CMK (cell line): Measurements from ENCODE around the gene TMIE.

Experiments
- DNase-seq: peaks from one replicate; pipeline ENCODE4 v3.0.0-alpha.2; 2010; ENCODE audit warnings: low read depth

TMIE gene

GRCh38 chr3:46708401-46709156 is 7.4 kb downstream of the TMIE start:
- no peak for DNase-seq

DNA sequence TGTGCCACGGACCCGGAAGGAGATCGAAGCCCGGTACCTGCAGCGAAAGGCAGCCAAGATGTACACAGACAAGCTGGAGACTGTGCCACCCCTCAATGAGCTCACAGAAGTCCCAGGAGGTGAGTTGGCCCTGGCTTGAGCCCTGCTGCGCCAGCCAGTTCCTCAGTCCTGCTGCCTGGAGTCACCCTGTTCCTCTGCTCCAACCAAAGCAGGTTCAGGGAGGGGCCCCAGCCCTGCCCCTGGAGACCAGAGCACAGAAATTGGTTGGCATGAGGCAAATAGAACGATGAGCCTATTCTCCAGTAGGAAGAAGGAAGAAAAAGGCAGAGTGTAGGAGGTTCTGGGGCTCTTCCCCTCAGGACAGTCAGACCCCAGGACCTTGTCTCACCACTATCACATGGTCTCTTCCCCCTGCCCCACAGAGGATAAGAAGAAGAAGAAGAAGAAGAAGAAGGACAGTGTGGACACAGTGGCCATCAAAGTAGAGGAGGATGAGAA is 8.0 kb downstream of the TMIE start:
- DNase-seq, result no peak

- no peak for DNase-seq
These were observed 8.5 kb downstream of the TMIE start for GRCh38 chr3:46709721-46710120.

DNA sequence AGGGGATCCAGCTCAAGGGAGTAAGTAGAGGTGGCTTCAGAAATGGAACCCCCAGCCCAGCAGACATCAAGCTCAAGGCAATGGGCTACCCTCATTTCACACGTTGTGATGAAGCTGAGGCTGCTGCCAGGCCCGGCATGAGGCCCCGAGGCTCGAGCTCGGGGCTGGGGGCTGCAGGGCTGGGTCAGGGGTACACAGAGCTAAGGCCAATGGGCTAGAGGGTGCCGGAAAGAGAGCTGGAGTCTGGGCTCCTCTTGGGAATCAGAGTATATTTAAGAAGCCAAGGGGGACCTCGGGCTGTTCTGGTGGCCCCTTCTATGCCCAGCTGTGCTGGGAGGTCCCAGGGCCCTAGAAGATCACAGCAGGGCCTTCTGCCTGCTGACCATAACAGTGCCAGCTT is 9.0 kb downstream of the TMIE start:
- no peak for DNase-seq

DNA sequence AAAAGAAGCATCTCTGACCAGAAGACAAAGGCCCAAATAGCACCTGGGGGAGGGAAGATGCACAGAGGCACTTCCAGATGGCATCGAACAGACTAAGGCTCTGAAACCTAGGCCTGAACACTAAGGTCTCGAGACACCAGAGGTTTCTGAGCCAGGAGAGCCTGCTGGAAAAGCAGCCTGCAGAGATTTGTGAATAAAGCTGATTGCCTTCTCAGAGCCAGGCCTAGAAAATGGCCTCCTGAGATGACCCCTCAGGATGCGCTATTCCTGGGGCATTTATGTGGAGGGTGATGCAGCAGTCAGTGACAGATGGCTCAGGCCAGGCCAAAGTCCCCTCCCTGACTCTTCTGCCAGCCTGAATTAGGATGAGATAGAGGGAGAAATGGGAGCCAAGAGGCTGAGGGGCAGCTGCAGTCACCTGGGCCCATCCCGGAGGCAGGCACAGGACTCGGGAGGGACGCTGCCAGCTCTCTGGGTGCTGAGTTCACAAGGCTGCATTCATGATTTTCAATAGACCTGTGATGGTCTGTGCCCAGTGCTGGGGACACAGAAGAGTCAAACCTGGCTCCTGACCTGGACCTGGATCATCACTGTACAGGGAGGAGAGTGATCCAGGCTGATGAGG is 9.6 kb downstream of the TMIE start:
- DNase-seq, result no peak

DNA sequence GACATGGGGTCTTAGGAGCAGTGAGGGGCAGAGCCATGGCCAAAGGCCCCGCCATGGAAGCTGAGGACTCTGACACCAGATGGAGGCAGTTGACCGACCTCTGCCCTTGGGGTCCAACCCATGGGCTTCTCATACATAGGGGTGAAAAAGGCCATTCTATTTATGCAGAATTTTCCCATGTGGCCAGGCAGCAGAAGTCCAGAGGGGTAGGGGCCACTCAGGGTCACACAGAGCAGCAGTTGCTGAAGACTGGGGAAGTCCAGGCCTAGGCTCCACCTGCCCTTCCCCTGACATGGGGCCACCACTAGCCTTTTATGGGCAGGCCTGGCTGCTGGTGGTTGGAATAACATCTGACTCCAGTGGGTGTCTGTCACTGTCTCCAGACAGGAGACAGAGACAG is 10.1 kb downstream of the TMIE start:
- DNase-seq, result no peak

- DNase-seq, result no peak
These were observed 10.6 kb downstream of the TMIE start for GRCh38 chr3:46711760-46712159.

DNA sequence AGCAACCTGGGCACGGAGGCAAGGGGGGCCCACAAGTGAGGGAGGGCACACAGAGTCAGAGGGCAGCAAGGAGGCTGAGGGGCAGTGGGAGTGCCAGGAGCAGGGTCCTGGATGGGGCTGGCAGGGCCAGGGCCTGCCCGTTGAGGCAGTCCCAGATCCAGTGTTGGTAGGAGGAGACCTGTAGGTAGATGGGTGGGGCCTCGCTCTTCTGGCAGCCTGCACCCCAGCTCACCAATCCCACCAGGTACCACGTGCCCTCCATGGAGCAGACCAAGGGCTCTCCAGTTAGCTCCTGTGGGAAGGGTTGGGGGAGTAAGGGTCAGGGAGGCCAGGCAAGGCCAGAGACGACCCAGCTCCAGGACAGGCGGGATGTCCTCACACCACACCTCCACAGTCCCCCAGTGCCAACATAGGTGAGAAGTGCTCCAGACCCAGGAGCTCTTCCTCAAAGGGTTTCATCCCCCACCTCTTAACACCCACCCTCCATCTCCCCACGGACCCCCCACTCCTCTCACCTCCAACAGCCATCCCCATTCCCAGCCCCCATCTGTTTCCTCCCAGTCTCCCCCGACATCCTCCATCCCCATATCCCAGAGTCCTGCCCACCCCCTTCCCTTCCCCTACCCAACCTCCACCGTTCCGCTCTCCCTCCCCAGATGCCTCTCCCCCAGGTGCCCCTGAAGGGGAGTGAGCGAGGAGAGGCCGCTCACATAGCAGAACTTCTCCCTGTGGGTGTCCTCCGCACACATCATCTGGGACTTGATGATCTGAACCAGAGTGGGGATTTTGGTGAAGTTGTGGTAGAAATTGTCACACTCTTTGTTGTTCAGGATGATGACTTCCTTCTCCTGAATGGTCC is 11.2 kb downstream of the TMIE start:
- DNase-seq, result no peak

DNA sequence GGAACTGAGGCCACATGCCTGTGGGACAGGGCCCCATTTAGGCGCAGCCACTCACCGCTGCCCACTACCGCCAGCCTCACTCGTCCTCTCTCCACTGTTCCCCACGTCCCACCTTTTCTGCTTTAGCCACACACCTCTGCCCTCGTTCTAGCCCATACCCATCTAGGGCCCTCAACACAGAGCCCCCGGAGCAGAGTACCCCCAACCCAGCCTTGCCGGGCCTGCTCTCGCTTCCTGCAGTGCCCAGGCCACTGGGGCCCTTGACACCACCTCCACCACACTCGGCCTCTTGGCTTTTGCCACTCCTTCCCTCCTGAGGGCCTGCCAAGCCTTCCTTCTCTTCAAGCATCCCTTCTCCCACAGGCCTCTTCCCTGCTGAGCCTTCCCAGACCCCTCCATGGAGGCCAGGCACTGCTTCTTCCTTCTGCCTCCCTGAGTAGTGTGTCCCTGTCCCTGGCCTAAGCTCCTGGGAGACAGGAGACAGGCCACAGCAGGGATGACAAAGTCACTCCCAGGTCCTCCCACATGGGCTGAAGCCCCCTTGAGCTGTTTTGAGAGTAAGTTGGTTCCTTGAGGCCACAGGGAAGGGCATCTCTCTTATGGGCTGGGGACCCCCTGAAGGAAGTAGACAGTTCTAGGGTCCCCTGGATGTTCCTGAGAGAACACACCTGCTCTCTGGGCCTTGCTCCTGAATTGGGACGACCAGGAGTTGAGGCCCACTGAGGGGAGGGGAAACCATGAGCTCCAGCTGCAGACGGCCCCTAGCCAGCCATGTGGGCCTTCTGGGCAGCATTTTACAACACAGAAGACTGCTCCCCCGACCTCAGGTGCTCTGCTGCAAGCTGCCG is 12.1 kb downstream of the TMIE start:
- DNase-seq, result no peak

DNA sequence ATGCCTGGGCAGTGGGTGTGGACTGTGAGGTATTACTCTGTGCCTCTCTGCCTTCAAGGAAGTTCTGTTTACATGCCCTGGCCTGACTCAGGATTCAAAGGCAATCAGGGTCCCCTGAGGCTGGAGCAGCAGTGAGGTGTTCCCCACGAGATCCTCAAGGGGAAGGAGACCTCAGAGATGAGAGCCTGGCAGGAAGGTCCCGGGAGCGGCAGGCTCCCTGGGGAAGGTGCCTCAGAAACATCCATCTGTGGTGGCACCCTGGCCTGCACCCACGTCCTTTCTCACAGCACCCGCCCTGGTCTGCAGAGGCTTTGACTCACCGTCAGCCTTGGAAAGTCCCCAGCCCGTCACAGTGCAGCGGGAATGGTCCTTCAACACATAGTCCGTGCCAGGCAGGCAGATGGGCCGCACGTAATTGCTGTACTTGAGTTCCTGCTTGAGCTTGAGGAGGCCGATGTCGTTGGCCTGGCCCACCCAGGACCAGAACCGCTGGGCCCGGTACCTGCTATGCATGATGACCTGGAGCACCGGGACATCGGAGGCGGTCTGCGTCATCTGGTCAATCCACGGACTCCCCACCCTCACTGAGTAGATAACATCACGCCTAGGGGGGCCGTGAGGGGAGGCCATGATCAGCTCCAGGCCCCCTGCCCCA is 12.8 kb downstream of the TMIE start:
- no peak for DNase-seq

GRCh38 chr3:46714728-46715506 is 13.7 kb downstream of the TMIE start:
- no peak for DNase-seq

DNA sequence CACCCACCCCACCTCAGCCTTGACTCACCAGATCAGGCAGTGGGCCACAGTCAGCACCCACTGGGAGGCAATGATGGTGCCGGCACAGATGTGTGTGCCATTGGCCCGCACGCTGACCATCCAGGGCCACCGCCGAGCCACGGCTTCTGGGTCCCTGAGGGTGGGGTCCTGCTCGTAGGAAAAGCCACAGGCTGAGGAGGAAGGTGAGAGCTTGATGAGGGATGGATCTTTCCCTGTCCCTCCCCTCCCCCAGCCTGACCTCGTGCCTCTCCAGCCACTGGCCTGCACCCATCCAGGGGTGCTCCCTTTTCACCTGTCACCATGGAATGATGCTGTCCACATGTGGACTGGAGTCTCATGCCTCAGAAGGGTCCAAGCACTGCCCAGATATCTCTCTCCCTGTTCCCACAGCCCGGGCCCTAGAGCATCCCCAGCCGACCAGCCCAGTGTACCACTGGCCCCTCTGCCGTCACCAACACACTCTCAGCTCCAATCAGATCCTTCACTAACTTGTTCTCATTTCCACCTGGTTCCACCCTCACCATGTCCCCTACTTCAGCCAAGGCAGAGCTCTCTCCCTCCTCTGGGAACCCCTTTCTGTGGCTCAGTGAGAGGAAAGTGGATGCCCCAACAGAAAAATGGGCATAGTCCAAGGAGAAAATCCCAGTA is 14.4 kb downstream of the TMIE start:
- no peak for DNase-seq

- DNase-seq, result no peak
These were observed 15.6 kb downstream of the TMIE start for GRCh38 chr3:46716461-46717441.

DNA sequence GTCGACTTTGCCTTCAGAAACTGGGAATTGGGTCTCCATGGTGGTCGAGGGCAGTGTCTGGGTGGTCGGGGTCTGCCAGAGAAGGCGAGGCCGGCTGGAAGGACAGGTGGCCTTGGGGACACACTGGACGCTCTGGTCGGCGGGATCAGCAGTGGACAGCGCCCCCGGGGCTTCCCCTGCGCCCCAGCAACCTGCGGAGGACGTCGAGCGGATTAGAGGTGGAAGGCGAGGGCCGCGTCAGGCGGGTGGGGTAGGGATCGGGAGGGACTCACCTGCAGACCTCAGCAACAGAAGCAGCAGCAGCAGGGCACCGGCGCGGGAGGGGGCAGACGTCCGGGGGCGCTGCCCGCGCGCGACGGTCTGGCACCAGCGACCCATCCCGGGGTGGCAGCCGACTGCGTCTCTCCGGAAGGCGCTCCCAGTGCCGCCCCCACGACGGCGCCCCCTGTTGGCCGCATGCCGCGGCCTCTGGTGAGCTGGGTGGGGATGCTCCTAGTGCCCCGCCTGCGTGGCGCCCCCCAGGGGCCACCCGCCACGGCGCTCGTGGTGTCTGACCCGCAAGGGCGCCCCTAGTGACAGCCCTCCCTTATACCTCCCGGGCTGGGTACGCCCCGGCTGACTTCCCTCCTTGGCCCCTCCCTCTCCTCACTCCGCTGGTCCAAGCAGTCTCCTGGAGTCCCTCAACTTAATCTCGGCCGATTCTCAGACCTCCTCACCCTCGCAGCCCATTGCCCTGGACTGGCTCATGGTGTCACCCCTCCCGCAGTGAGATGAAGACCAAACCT is 16.4 kb downstream of the TMIE start, which contains the start of gene PRSS50:
Gene PRSS50 (minus strand): TSS at position 423 of the 785 bp plus-strand sequence. CDS start 45 bp downstream, at position 378.
- DNase-seq, result no peak

DNA sequence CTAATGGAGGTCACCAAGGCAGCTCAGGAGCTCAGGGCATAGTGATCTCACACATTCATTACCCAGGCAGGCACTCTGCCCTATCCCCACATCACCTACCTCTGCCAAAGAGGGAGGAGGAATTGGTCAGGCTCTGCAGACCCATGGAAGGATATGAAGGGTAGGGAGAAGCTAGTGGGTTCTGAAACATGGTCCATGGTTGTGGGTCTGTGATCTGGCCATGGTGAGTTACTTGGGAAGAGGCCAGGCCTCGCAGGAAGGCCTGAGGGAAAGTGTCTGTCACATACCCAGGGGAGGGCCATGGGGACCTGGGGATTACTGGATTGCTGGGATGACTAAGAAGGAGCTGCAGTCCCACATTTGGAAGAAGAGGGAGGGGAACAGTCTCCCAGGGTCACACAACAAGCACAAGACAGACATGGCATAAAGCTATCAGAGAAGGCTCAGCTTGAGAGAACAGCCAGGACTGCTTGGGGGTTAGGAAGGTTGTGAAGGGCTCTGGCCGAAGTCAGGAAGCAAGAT is 17.9 kb downstream of the TMIE start:
- DNase-seq, result no peak

GRCh38 chr3:46719735-46720271 is 18.6 kb downstream of the TMIE start:
- no peak for DNase-seq

- no peak for DNase-seq
These were observed 19.8 kb downstream of the TMIE start for GRCh38 chr3:46721009-46721408.
